NCI-H345 treated with DMSO at 0.1 percent for 48 hours (cell line): ENCODE data around the gene GAB2.

Experiments
- DNase-seq: peaks from one replicate; lab custom pipeline; 2025; ENCODE audit not compliant: unreplicated experiment; lab: John Stamatoyannopoulos, UW

Gene GAB2

GRCh38 chr11:78344676-78345075 lies 72.9 kb downstream of the GAB2 start:
- no peak for DNase-seq

GRCh38 chr11:78344094-78344493 lies 73.5 kb downstream of the GAB2 start:
- DNase-seq, result no peak

DNA sequence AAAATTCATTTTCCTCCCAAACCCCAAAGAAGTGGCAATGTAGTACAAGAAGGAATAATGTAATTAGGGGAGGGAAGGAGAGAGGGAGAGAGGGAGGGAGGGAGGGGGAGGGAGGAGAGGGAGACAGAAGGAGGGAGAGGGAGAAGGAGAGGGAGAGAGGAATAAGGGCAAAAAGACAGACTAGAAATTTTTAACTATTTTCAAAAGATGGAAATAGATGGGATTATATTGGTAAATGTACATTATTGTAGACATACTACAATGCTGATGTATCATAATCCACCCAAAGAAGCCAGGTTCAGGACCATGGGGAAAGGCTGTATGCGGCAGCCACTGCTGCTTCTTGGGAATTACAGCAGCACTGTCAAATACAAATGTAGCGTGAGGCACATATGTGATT lies 74.3 kb downstream of the GAB2 start:
- no peak for DNase-seq

- DNase-seq, result no peak
These were observed 75.8 kb downstream of the GAB2 start for GRCh38 chr11:78341841-78342240.

DNA sequence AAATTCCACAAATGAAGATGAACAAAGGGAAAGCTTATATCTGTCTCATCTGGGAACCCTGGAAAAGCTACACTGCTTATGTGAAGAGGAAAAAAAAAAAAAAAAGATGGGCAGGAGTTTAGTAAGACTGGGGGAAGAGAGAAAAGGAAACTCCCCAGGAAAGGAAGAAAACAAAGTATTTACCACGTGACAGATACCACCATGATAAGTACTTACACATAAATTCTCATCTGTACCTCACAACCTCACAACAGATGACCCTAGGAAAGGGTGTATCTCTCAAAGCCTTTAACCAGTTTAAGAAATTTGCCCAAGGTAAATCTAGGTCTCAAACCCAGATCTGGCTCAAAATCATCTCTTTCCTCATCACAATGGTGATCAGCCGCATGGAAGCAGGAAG lies 77.1 kb downstream of the GAB2 start:
- no peak for DNase-seq

DNA sequence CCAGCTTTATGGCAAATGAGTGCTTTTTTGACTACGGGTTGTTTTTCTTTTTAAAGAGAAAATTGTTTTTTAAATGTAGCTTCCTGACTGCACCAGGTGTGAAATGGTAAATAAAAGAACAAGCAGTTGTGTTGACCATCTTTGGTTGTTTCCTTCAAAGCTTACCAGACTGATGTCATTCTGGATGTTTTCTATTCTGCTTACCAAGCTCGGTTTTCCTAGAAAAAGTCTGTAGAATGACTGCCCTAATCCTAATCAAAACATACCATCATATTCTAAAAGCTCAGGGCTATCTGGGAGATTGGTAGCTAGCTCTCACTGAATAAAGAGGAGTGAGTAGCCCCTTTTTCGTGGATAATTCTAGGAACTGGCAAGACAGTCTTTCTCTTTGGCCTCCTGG lies 77.7 kb downstream of the GAB2 start:
- DNase-seq, result no peak

DNA sequence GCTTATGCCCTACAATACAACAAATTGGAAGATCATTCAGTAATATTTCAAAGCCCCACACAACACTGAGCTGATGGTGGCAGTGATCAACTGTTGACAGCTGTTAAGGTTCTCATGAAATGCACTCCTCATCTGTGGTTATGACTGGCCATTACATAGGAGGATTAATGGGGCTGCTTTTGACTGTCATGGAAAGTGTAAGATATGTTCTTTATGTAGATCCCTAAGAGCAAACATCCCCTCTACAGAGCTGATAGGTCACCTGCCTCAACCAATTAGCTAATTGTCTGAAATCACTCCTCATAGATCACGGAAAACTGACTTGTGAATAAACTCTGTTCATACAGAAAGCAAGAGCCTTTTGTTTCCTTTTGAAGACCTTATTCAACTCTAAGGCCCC lies 78.1 kb downstream of the GAB2 start:
- DNase-seq, result no peak

DNA sequence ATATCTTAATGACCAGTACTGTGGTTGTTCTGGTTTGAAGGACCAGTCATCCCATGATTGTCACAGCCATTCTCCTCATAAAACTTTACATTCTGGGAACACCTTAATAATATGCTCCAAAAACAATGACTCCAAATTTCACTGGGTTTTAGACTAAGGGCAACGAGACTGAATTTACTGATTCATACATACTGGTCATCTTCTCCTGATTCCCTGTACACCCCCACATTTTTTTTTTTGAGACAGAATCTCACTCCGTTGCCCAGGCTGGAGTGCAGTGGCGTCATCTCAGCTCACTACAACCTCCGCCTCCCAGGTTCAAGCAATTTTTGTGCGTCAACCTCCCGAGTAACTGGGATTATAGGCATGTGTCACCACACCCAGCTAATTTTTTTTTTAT lies 78.9 kb downstream of the GAB2 start:
- DNase-seq, result no peak

GRCh38 chr11:78338138-78338537 lies 79.5 kb downstream of the GAB2 start:
- no peak for DNase-seq

DNA sequence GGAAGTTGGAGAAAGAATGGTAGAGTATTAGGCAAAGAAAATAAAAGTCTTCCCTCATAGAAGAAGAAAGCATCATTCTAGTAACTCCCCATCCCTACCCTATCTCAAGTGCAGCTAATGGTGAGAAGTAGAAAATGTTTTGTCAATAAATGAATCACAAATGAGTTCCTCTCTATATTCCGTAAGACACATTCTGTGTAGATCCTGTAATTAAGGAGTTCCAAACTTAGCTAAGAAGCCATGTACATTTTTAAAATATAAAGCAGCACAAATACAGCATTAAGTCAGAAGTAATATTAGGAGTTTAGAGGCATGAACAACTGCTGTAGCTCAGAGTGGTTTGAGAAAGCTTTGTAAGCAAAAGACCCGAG lies 80.1 kb downstream of the GAB2 start:
- DNase-seq, result no peak

GRCh38 chr11:78336877-78337553 lies 80.6 kb downstream of the GAB2 start:
- DNase-seq, result no peak

DNA sequence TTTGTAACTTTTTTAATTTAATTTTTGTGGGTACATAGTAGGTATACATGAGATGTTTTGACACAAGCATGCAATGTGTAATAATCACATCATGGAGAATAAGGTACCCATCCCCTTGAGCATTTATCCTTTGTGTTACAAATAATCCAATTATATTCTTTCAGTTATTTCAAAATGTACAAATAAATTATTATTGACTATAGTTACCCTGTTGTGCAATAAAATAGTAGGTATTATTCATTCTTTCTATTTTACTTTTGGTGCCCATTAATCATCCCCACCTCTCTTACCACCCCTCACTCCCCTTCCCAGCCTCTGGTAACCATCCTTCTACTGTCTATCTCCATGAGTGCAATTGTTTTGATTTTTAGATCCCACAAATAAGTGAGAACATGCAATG lies 83.5 kb downstream of the GAB2 start:
- no peak for DNase-seq

- no peak for DNase-seq
These were observed 84.7 kb downstream of the GAB2 start for GRCh38 chr11:78332872-78333271.

DNA sequence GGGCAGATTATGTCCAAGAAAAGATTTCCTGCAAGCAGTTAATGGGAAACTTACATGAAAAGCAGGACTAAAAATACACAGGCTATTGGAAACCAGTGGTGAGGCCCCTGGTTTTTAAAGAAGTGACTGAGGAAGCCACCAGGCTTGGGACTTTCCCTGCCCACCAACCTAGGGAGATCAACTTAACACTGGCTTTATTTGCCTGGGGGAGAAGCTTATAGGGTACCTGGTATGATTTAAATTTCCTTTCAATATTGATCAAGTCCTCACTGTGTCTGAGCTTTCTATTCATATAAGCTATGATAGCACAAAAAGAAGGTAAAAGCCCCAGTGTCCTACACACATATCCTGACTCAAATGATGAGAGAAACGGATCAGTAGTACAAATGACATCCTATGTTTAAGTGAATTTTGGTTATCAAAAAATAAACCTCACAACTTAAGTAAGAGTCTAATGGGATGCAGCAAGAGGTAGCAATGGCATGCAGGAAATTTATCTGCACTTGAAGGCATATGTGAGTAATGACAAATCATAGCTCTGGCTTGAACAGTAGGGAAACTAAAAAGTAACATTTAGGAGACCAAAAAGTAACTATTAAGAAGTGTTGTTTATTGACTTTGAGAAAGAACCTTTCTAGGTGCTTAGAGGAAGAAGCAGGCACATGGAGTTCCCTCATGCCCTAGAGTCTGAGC lies 85.3 kb downstream of the GAB2 start:
- DNase-seq, result no peak

DNA sequence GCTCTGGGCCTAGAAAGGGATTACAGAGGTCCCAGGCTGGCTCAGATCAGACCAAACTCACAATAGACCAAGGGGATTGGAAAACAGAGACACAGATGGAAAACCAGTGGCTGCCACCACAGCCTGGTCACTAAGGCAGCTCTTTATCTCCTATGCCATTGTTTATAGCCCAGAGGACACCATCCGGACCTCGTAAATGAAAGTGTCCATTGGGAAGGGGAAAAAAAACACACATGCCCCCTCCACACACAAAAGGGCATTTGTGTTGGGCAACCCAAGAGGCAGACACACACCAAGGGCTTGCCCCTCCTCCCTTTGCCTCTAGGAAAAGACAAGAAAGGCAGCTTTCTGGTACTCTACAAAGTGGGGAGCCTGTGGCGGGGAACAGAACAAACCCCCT lies 85.9 kb downstream of the GAB2 start:
- DNase-seq, result no peak

GRCh38 chr11:78330361-78330760 lies 87.3 kb downstream of the GAB2 start:
- DNase-seq, result no peak

DNA sequence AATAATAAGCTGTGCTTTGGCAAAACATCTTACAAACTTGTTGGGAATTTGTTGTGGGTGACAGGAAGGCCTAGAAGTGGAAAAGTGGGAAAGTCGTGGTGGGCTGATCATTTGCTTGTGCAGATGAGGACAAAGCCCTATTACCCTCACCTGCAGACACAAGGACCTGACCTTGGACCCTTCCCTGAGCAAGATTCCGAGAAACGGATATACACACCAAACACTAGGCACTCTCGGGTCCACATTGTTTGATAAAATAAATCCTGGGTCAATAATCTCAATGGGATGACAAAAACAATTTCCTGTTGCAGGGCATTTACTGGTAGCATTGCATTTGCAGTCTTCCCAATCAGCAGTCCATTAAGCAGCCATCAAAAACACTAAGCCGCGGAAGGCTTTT lies 89.7 kb downstream of the GAB2 start:
- DNase-seq, result no peak

DNA sequence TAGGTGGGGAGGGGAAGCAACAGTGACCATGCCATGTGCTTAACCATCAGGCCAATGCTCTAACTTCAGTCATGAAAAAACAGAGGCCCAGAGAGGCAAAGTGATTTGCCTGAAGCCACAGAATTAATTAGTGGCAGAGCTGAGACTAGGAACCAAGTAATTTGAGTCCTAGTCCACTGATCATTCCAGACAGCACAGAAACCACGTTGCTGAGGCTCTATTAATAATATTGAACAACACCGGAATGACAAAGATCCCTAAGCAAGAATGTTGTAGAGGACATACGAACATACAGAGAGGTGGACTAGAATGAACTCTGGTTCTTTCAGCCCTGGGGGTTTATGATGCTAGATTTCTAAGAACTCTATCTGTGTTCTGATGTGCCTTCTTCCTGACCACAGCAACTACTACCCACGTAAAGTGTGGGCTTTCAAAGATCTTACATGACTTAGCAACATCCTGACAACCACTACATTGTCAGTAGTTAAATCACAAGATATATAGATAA lies 92.3 kb downstream of the GAB2 start:
- no peak for DNase-seq

DNA sequence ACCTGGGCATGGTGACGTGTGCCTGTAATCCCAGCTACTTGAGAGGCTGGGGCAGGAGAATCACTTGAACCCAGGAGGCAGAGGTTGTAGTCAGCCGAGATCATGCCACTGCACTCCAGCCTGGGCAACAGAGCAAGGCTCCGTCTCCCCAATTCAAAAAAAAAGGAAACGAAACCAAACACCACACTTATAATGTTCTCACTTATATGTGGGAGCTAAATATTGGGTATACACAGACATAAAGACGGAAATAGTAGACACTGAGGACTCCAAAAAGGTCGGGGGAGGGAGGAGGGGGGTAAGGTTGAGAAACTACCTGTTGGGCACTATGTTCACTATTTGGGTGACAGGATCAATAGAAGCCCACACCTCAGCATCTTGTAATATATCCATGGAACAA lies 94.3 kb downstream of the GAB2 start:
- no peak for DNase-seq

DNA sequence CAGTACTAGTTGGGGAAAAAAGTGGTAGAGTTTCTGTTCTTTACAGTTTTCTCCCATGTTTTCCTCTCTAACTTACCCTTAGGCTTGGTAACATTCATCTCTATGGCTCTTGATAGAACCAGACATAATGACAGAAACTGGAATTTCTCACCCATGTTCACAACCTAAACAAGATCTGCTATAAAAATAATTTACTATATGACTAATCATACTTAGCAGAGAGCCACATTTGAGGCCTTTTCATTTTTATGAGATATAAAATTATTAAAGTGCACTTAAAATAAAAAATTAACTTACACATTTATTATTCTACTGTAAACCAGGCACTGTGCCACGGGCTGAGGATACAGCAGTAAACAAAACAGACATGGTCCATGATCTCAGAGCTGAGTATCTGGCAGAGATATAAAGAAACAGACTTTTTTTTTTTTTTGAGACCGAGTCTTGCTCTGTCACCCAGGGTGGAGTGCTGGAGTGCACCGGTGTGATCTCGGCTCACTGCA lies 98.1 kb downstream of the GAB2 start:
- DNase-seq, result no peak

GRCh38 chr11:78318321-78319114 lies 99.1 kb downstream of the GAB2 start:
- no peak for DNase-seq

GRCh38 chr11:78315724-78316123 lies 101.9 kb downstream of the GAB2 start:
- no peak for DNase-seq
